H9 (cell line): ENCODE results near the gene MARK2. TPM values are rescaled to one million over a fixed set of nuclear protein-coding genes. Genes with fewer than 3 reads are reported as not detected.

Experiments
- DNase-seq: peaks from one replicate; pipeline ENCODE4 v3.0.0-alpha.2; 2017
- H2AFZ ChIP-seq: one replicate; pipeline ENCODE4 v1.6.1; 2013; ENCODE audit warnings: mild to moderate bottlenecking, low read length, control low read depth, moderate library complexity
- H2AK5ac ChIP-seq: 2 replicates; pipeline ENCODE4 v1.6.1; 2013; ENCODE audit warnings: low read length, control low read depth, mixed read lengths; ENCODE audit not compliant: insufficient read length
- H2BK120ac ChIP-seq: one replicate; pipeline ENCODE4 v1.6.1; 2013; ENCODE audit warnings: low read depth, mild to moderate bottlenecking, low read length, control low read depth, inconsistent platforms; ENCODE audit not compliant: poor library complexity, severe bottlenecking
- H2BK12ac ChIP-seq: 2 replicates; pipeline ENCODE4 v1.6.1; 2013; ENCODE audit warnings: low read length, control low read depth, mixed read lengths, low read depth; ENCODE audit not compliant: insufficient read length
- H2BK15ac ChIP-seq: 2 replicates; pipeline ENCODE4 v1.6.1; 2013; ENCODE audit warnings: low read depth, low read length, control low read depth
- H2BK20ac ChIP-seq: one replicate; pipeline ENCODE4 v1.6.1; 2013; ENCODE audit warnings: low read depth, mild to moderate bottlenecking, low read length, control low read depth, inconsistent platforms; ENCODE audit not compliant: poor library complexity, severe bottlenecking
- H2BK5ac ChIP-seq: 2 replicates; pipeline ENCODE4 v1.6.1; 2013; ENCODE audit warnings: low read length, control low read depth, mixed read lengths; ENCODE audit not compliant: insufficient read length
- H3K14ac ChIP-seq: 2 replicates; pipeline ENCODE4 v1.6.1; 2013; ENCODE audit warnings: low read length, control low read depth; ENCODE audit not compliant: insufficient read depth
- H3K18ac ChIP-seq: 2 replicates; pipeline ENCODE4 v1.6.1; 2013; ENCODE audit warnings: low read depth, mild to moderate bottlenecking, mixed read lengths, low read length, control low read depth; ENCODE audit not compliant: insufficient read length
- H3K23ac ChIP-seq: 2 replicates; pipeline ENCODE4 v1.6.1; 2013; ENCODE audit warnings: low read length, control low read depth, mixed read lengths, low read depth; ENCODE audit not compliant: insufficient read length
- H3K23me2 ChIP-seq: 2 replicates; pipeline ENCODE4 v1.6.1; 2013; ENCODE audit warnings: low read depth, mild to moderate bottlenecking, mixed read lengths, low read length, control low read depth; ENCODE audit not compliant: insufficient read length, poor library complexity, severe bottlenecking
- H3K27ac ChIP-seq: 2 replicates; pipeline ENCODE4 v1.5.1; 2013; ENCODE audit warnings: low read length, control low read depth, mixed read lengths, low read depth; ENCODE audit not compliant: insufficient read length
- H3K27me3 ChIP-seq: 2 replicates; pipeline ENCODE4 v1.6.1; 2013; ENCODE audit warnings: low read length, control low read depth, inconsistent platforms; ENCODE audit not compliant: insufficient read depth
- H3K4ac ChIP-seq: 2 replicates; pipeline ENCODE4 v1.6.1; 2013; ENCODE audit warnings: low read depth, mild to moderate bottlenecking, control low read depth, inconsistent platforms, low read length, moderate library complexity
- H3K4me1 ChIP-seq: 2 replicates; pipeline ENCODE4 v1.6.1; 2013; ENCODE audit warnings: low read length, control low read depth, inconsistent platforms; ENCODE audit not compliant: insufficient read depth
- H3K4me2 ChIP-seq: 2 replicates; pipeline ENCODE4 v1.6.1; 2013; ENCODE audit warnings: low read length, control low read depth, mixed read lengths; ENCODE audit not compliant: insufficient read length, insufficient read depth
- H3K56ac ChIP-seq: 2 replicates; pipeline ENCODE4 v1.6.1; 2013; ENCODE audit warnings: low read depth, mild to moderate bottlenecking, mixed read lengths, low read length, control low read depth; ENCODE audit not compliant: insufficient read length
- H3K79me1 ChIP-seq: 2 replicates; pipeline ENCODE4 v1.6.1; 2013; ENCODE audit warnings: low read depth, mild to moderate bottlenecking, moderate library complexity, low read length, control low read depth, inconsistent platforms; ENCODE audit not compliant: insufficient read depth, poor library complexity, severe bottlenecking
- H3K79me2 ChIP-seq: 2 replicates; pipeline ENCODE4 v1.6.1; 2013; ENCODE audit warnings: low read length, control low read depth, inconsistent platforms; ENCODE audit not compliant: insufficient read depth
- H3K9ac ChIP-seq: 2 replicates; pipeline ENCODE4 v1.6.1; 2013; ENCODE audit warnings: low read length, control low read depth, mixed read lengths; ENCODE audit not compliant: insufficient read length; ENCODE audit errors: extremely low read depth
- H3K9me3 ChIP-seq: one replicate; pipeline ENCODE4 v1.6.1; 2013; ENCODE audit warnings: low read depth, low read length, inconsistent platforms; ENCODE audit not compliant: control insufficient read depth
- H3T11ph ChIP-seq: one replicate; pipeline ENCODE4 v1.6.1; 2013; ENCODE audit warnings: mild to moderate bottlenecking, low read length, control low read depth, inconsistent platforms
- H4K20me1 ChIP-seq: one replicate; pipeline ENCODE4 v1.6.1; 2013; ENCODE audit not compliant: control insufficient read depth, insufficient read length, insufficient read depth
- H4K5ac ChIP-seq: 2 replicates; pipeline ENCODE4 v1.6.1; 2013; ENCODE audit warnings: low read depth, mild to moderate bottlenecking, mixed read lengths, low read length, control low read depth; ENCODE audit not compliant: insufficient read length
- H4K8ac ChIP-seq: replicated peaks from 2 replicates; pipeline ENCODE4 v1.6.1; 2013; ENCODE audit warnings: low read length, control low read depth, mixed read lengths, low read depth; ENCODE audit not compliant: insufficient read length
- H4K91ac ChIP-seq: 2 replicates; pipeline ENCODE4 v1.6.1; 2013; ENCODE audit warnings: low read depth, mild to moderate bottlenecking, moderate library complexity, mixed read lengths, low read length, control low read depth; ENCODE audit not compliant: insufficient read length
- H3K27ac Mint-ChIP-seq, 3 experiments: 2 replicates in 2 of 3; 3 replicates in 1 of 3; pipeline ENCODE4 v1.8.0; 2020 to 2021; ENCODE audit warnings: mixed read lengths in 3 of 3, mild to moderate bottlenecking in 1 of 3, moderate library complexity in 1 of 3
- H3K27me3 Mint-ChIP-seq: 2 replicates; pipeline ENCODE4 v1.8.0; 2021; ENCODE audit warnings: low read depth, mild to moderate bottlenecking, moderate library complexity, mixed read lengths
- H3K36me3 Mint-ChIP-seq, 3 experiments: 2 replicates in 2 of 3; 3 replicates in 1 of 3; pipeline ENCODE4 v1.8.0; 2020 to 2021; ENCODE audit warnings: low read depth in 3 of 3, mixed read lengths in 3 of 3; ENCODE audit not compliant: insufficient read depth in 1 of 3
- H3K4me1 Mint-ChIP-seq, 2 experiments: 2 replicates each; pipeline ENCODE4 v1.8.0; 2020; ENCODE audit warnings: mixed read lengths in 2 of 2
- H3K4me3 Mint-ChIP-seq, 2 experiments: 2 replicates in 1 of 2; 3 replicates in 1 of 2; pipeline ENCODE4 v1.8.0; 2020 to 2021; ENCODE audit warnings: mild to moderate bottlenecking in 2 of 2, mixed read lengths in 2 of 2, moderate library complexity in 1 of 2
- H3K9me3 Mint-ChIP-seq, 2 experiments: 2 replicates in 1 of 2; 3 replicates in 1 of 2; pipeline ENCODE4 v1.8.0; 2020; ENCODE audit warnings: mild to moderate bottlenecking in 2 of 2, mixed read lengths in 2 of 2, moderate library complexity in 1 of 2
- WGBS: extraction: QIAGEN DNeasy Blood & Tissue Kit; methylation state at CpG from one replicate; pipeline ENCODE4 v1.1.7; 2013; ENCODE audit warnings: missing lambda C conversion rate, low lambda C conversion rate, mixed read lengths; ENCODE audit not compliant: insufficient read length; ENCODE audit errors: extremely low coverage; 5-methylcytosine and 5-hydroxymethylcytosine counted together
- long read RNA-seq: library from polyadenylated mRNA; unstranded; transcript quantifications from one replicate; pipeline ENCODE4 v2.0.0, GENCODE V29; 2020
- total RNA-seq: library from RNA; stranded (reverse); gene quantifications from 2 replicates; pipeline ENCODE4 v1.2.1, GENCODE V29; 2021
- TF ChIP-seq, protein P1 (sequence below): fragments of 200-600 bp; sonication (generic); conservative IDR thresholded peaks from 3 replicates; pipeline ENCODE4 v1.8.0; 2021; ENCODE audit warnings: antibody characterized with exemption, mild to moderate bottlenecking

The MARK2 gene
- total RNA-seq: 45.7 and 49.6 TPM in 2 replicates
- long read RNA-seq, partial matches to known transcripts: 1 of 7 reads
- long read RNA-seq, other reads (novel, unspliced or antisense): 6 of 7 reads

DNA sequence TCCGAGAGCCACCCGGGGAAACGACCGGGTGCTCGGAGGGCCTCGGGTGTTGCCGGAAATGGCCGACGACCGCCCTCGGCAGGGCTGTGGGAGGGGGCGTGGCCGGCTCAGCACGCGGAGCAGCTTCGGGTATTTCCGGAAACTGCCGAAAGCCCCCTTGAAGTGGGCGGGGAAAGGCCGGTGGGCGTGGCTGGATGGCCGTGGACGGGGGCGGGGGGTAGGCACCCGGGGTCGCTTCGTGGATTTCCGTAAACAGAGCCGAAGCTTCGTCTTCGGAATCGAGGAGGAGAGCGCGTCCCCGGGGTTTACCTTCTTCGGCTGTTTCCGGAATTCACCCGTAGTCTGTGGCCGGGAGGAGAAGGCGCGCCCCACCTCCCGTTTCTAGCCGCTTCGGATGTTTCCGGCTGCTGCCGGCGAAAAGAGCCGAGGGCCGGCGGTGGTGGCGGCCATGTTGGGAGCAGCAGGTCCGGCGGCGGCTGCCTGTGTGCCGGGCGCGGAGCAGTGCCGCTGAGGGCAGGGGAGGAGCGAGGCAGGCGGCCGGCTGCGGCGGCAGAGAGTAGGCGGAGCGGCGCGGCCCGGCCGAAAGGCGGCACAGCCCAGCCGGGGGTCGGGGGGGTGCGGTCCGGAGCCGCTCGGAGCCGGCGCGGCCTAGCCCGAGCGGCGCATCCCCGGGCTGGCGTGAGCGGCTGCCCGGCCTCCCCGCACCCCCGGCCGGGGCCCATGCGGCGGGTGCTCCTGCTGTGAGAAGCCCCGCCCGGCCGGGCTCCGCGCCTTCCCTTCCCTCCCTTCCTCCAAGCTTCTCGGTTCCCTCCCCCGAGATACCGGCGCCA is at the start of gene MARK2:
MARK2 (plus strand) TSS at position 433 of the 830 bp plus-strand sequence; CDS start at position 830, 397 bp downstream.
- TF ChIP-seq, protein P1, sequence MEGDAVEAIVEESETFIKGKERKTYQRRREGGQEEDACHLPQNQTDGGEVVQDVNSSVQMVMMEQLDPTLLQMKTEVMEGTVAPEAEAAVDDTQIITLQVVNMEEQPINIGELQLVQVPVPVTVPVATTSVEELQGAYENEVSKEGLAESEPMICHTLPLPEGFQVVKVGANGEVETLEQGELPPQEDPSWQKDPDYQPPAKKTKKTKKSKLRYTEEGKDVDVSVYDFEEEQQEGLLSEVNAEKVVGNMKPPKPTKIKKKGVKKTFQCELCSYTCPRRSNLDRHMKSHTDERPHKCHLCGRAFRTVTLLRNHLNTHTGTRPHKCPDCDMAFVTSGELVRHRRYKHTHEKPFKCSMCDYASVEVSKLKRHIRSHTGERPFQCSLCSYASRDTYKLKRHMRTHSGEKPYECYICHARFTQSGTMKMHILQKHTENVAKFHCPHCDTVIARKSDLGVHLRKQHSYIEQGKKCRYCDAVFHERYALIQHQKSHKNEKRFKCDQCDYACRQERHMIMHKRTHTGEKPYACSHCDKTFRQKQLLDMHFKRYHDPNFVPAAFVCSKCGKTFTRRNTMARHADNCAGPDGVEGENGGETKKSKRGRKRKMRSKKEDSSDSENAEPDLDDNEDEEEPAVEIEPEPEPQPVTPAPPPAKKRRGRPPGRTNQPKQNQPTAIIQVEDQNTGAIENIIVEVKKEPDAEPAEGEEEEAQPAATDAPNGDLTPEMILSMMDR: no peak

More for the DNA sequence above, at the start of gene MARK2:
- H4K5ac ChIP-seq: no peak within 1 kb of the TSS
- no peak within 1 kb of the TSS for H2BK20ac ChIP-seq
- H3K9me3 ChIP-seq: no peaks in the 10 kb centered on the region
- H2BK5ac ChIP-seq: no peak within 1 kb of the TSS
- peaks cover 15% of the 10 kb centered on the region for H3K23me2 ChIP-seq
- no peak within 1 kb of the TSS for H4K91ac ChIP-seq
- no peaks in the 10 kb centered on the region for H4K20me1 ChIP-seq
- DNase-seq: peak; percentile 98
- H3K4me1 ChIP-seq: peaks cover 10% of the 10 kb centered on the region
- Mint-ChIP-seq H3K9me3 (peaks cover 0 to 4% of the 10 kb centered on the region in 2 experiments; a peak in 1 of 5 replicates), H3K4me3 (peak within 1 kb of the TSS; percentile 95 to 96), H3K36me3 (peaks cover 3 to 12% (median 11%) of the 10 kb centered on the region in 3 experiments), H3K4me1 (peaks cover 59 to 66% of the 10 kb centered on the region in 2 experiments), H3K27me3 (no peaks in the 10 kb centered on the region), H3K27ac (peak within 1 kb of the TSS; percentile 62 to 85 (median 78); a peak in 4 of 7 replicates)
- H3K4me2 ChIP-seq: peak within 1 kb of the TSS; percentile 85
- no peak within 1 kb of the TSS for H3K56ac ChIP-seq
- peaks cover 13% of the 10 kb centered on the region for H3K79me1 ChIP-seq
- H2BK120ac ChIP-seq: no peak within 1 kb of the TSS
- WGBS: no CpG with 5 or more reads among the region's 100 CpGs
- no peak within 1 kb of the TSS for H3K23ac ChIP-seq
- no peak within 1 kb of the TSS for H3K18ac ChIP-seq
- no peak within 1 kb of the TSS for H3T11ph ChIP-seq
- no peak within 1 kb of the TSS for H2BK15ac ChIP-seq
- H3K4ac ChIP-seq: no peak within 1 kb of the TSS
- H4K8ac ChIP-seq: no peak within 1 kb of the TSS
- H3K27me3 ChIP-seq: no peaks in the 10 kb centered on the region
- H2AFZ ChIP-seq: no peak within 1 kb of the TSS
- H3K79me2 ChIP-seq: peaks cover 28% of the 10 kb centered on the region; the same call in 1 of the 2 replicates
- no peak within 1 kb of the TSS for H2AK5ac ChIP-seq
- peak within 1 kb of the TSS; percentile 17; the same call in 1 of the 2 replicates for H3K14ac ChIP-seq
- H3K9ac ChIP-seq: peak within 1 kb of the TSS; percentile 74
- no peak within 1 kb of the TSS for H2BK12ac ChIP-seq
- H3K27ac ChIP-seq: no peak within 1 kb of the TSS
